WTC11 (cell line): ENCODE data around the gene MIXL1. TPM values are rescaled to one million over a fixed set of nuclear protein-coding genes. Genes with fewer than 3 reads are reported as not detected.

ENCODE experiments used
- ATAC-seq: fragments of 200-7000 bp; cut with Tn5 transposase; 2 replicates; pipeline ENCODE4 v1.10.0; 2021; ENCODE audit warnings: mild to moderate bottlenecking, moderate library complexity
- CTCF ChIA-PET: fragments of 300-600 bp; sonication (Branson Sonifier 250); formaldehyde crosslinking; loops from one replicate; lab custom pipeline; 2021; ENCODE audit warnings: antibody characterized with exemption; lab: Charles Lee
- POLR2A ChIA-PET: fragments of 350-600 bp; sonication (Branson Sonifier 250); formaldehyde crosslinking; loops from one replicate; lab custom pipeline; 2021; ENCODE audit warnings: antibody characterized with exemption; lab: Charles Lee
- DNase-seq: peaks from one replicate; pipeline ENCODE4 v3.0.0; 2021; ENCODE audit warnings: low spot score
- H3K27ac Mint-ChIP-seq: 2 replicates; pipeline ENCODE4 v1.8.0; 2021; ENCODE audit warnings: mixed read lengths
- H3K27me3 Mint-ChIP-seq: 2 replicates; pipeline ENCODE4 v1.8.0; 2021; ENCODE audit warnings: low read depth, mild to moderate bottlenecking, moderate library complexity, mixed read lengths
- H3K36me3 Mint-ChIP-seq: 2 replicates; pipeline ENCODE4 v1.8.0; 2021; ENCODE audit warnings: mixed read lengths
- H3K4me1 Mint-ChIP-seq: 2 replicates; pipeline ENCODE4 v1.8.0; 2022; ENCODE audit warnings: mixed read lengths
- H3K4me3 Mint-ChIP-seq: 2 replicates; pipeline ENCODE4 v1.8.0; 2021; ENCODE audit warnings: mild to moderate bottlenecking, moderate library complexity, mixed read lengths
- H3K9me3 Mint-ChIP-seq: 2 replicates; pipeline ENCODE4 v1.8.0; 2021; ENCODE audit warnings: mixed read lengths
- ATF1 ChIP-seq: sonication (generic); formaldehyde crosslinking; IDR thresholded peaks from 2 replicates; pipeline ENCODE4 v1.8.1; 2023; ENCODE audit warnings: mild to moderate bottlenecking, moderate library complexity, missing genetic modification reagents
- CBFB ChIP-seq: sonication (generic); formaldehyde crosslinking; IDR thresholded peaks from 2 replicates; pipeline ENCODE4 v1.8.1; 2022; ENCODE audit warnings: mild to moderate bottlenecking, low read depth, missing genetic modification reagents
- ERG ChIP-seq: fragments of 250-450 bp; sonication (Bioruptor Pico); IDR thresholded peaks from 2 replicates; pipeline ENCODE4 v1.8.0; 2021; ENCODE audit warnings: mild to moderate bottlenecking
- IRF2 ChIP-seq: sonication (generic); formaldehyde crosslinking; IDR thresholded peaks from 2 replicates; pipeline ENCODE4 v1.8.0; 2022; ENCODE audit warnings: low read depth, missing genetic modification reagents, borderline replicate concordance
- NFATC4 ChIP-seq: fragments of 250-450 bp; sonication (Bioruptor Pico); IDR thresholded peaks from 2 replicates; pipeline ENCODE4 v1.9.0; 2021; ENCODE audit warnings: mild to moderate bottlenecking
- NR1H2 ChIP-seq: sonication (generic); formaldehyde crosslinking; IDR thresholded peaks from 2 replicates; pipeline ENCODE4 v1.9.0; 2021; ENCODE audit warnings: mild to moderate bottlenecking, moderate library complexity, missing genetic modification reagents
- NR2C2 ChIP-seq: sonication (generic); formaldehyde crosslinking; IDR thresholded peaks from 2 replicates; pipeline ENCODE4 v1.8.0; 2022; ENCODE audit warnings: mild to moderate bottlenecking, missing genetic modification reagents
- PRRX2 ChIP-seq: fragments of 250-450 bp; sonication (Bioruptor Pico); IDR thresholded peaks from 2 replicates; pipeline ENCODE4 v1.8.0; 2021; ENCODE audit warnings: mild to moderate bottlenecking
- SOX15 ChIP-seq: fragments of 250-450 bp; sonication (Bioruptor Pico); IDR thresholded peaks from 2 replicates; pipeline ENCODE4 v1.9.0; 2021; ENCODE audit warnings: mild to moderate bottlenecking
- TCF7 ChIP-seq: sonication (generic); formaldehyde crosslinking; IDR thresholded peaks from 2 replicates; pipeline ENCODE4 v1.8.0; 2022; ENCODE audit warnings: mild to moderate bottlenecking, low read depth, missing genetic modification reagents, moderate library complexity
- ZNF219 ChIP-seq: sonication (generic); formaldehyde crosslinking; IDR thresholded peaks from 2 replicates; pipeline ENCODE4 v1.8.0; 2023; ENCODE audit warnings: missing genetic modification reagents, mild to moderate bottlenecking, borderline replicate concordance
- ZNF263 ChIP-seq: sonication (generic); formaldehyde crosslinking; IDR thresholded peaks from 2 replicates; pipeline ENCODE4 v1.8.1; 2022; ENCODE audit warnings: low read depth, mild to moderate bottlenecking, moderate library complexity, missing genetic modification reagents
- ZNF317 ChIP-seq: sonication (generic); formaldehyde crosslinking; IDR thresholded peaks from 2 replicates; pipeline ENCODE4 v1.8.1; 2023; ENCODE audit warnings: low read depth, mild to moderate bottlenecking, moderate library complexity, missing genetic modification reagents, borderline replicate concordance
- ZNF671 ChIP-seq: fragments of 250-450 bp; sonication (Bioruptor Pico); IDR thresholded peaks from 2 replicates; pipeline ENCODE4 v1.8.0; 2021; ENCODE audit warnings: mild to moderate bottlenecking
- total RNA-seq: library from RNA; stranded (reverse); gene quantifications from 3 replicates; pipeline ENCODE4 v1.2.3, GENCODE V29; 2021
- TF ChIP-seq, protein P1 (sequence below): fragments of 250-450 bp; sonication (Bioruptor Pico); IDR thresholded peaks from 2 replicates; pipeline ENCODE4 v1.9.0; 2021; ENCODE audit warnings: mild to moderate bottlenecking, borderline replicate concordance
- TF ChIP-seq, protein P2 (sequence below): sonication (generic); formaldehyde crosslinking; IDR thresholded peaks from 2 replicates; pipeline ENCODE4 v1.8.1; 2022; ENCODE audit warnings: missing genetic modification reagents, borderline replicate concordance
- TF ChIP-seq, protein P3 (sequence below): sonication (generic); formaldehyde crosslinking; IDR thresholded peaks from 2 replicates; pipeline ENCODE4 v1.8.0; 2022; ENCODE audit warnings: mild to moderate bottlenecking, missing genetic modification reagents
- TF ChIP-seq, protein P4 (sequence below): sonication (generic); formaldehyde crosslinking; IDR thresholded peaks from 2 replicates; pipeline ENCODE4 v1.8.0; 2023; ENCODE audit warnings: mild to moderate bottlenecking, missing genetic modification reagents

MIXL1 gene
- total RNA-seq, 1 experiment from 2014 or later, result 6.4 TPM

GRCh38 chr1:226195144-226195543 lies 28.3 kb upstream of the MIXL1 start:
- Mint-ChIP-seq H3K36me3 (no peaks in the 10 kb centered on the region), H3K4me1 (0 out of 2 replicates have a peak, but pooled peaks cover 3% of the 10 kb centered on the region)
- TF ChIP-seq, protein P1, sequence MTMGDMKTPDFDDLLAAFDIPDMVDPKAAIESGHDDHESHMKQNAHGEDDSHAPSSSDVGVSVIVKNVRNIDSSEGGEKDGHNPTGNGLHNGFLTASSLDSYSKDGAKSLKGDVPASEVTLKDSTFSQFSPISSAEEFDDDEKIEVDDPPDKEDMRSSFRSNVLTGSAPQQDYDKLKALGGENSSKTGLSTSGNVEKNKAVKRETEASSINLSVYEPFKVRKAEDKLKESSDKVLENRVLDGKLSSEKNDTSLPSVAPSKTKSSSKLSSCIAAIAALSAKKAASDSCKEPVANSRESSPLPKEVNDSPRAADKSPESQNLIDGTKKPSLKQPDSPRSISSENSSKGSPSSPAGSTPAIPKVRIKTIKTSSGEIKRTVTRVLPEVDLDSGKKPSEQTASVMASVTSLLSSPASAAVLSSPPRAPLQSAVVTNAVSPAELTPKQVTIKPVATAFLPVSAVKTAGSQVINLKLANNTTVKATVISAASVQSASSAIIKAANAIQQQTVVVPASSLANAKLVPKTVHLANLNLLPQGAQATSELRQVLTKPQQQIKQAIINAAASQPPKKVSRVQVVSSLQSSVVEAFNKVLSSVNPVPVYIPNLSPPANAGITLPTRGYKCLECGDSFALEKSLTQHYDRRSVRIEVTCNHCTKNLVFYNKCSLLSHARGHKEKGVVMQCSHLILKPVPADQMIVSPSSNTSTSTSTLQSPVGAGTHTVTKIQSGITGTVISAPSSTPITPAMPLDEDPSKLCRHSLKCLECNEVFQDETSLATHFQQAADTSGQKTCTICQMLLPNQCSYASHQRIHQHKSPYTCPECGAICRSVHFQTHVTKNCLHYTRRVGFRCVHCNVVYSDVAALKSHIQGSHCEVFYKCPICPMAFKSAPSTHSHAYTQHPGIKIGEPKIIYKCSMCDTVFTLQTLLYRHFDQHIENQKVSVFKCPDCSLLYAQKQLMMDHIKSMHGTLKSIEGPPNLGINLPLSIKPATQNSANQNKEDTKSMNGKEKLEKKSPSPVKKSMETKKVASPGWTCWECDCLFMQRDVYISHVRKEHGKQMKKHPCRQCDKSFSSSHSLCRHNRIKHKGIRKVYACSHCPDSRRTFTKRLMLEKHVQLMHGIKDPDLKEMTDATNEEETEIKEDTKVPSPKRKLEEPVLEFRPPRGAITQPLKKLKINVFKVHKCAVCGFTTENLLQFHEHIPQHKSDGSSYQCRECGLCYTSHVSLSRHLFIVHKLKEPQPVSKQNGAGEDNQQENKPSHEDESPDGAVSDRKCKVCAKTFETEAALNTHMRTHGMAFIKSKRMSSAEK, result no peak
- no peak for TF ChIP-seq ZNF263 (CRISPR knock-in tag)
- TF ChIP-seq, all 79 proteins: peak for 0
- no peaks in the 10 kb centered on the region for H3K9me3 Mint-ChIP-seq
- ChIA-PET POLR2A (no interaction called here), CTCF (interaction anchor here (1.2 to 6.1 kb wide), 2 partner anchors 69 to 75 kb away, joined by 5 to 92 read pairs; no protein-coding TSS in a partner anchor)
- no peak overlapping the region for H3K4me3 Mint-ChIP-seq
- no peaks in the 10 kb centered on the region; the same call in 1 of the 2 replicates for H3K27me3 Mint-ChIP-seq
- H3K27ac Mint-ChIP-seq, result peak overlapping the region; percentile 21; the same call in 1 of the 2 replicates
- ATAC-seq (no peak), DNase-seq (no peak)

DNA sequence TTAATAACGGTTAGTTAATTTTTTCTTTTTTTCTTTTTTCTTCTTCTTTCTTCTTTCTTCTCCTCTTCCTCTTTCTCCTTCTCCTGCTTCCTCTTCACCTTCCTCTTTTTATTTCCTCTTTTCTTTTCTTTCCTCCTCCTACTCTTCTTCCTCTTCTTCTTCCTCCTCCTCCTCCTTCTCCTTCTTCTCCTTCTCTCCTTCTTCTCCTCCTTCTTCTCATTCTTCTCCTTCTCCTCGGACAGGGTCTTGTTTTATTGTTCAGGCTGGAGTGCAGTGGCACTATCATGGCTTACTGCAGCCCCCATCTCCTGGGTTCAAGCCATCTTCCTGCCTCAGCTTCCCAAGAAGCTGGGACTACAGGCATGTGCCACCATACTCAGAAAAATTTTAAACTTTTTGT lies 23.5 kb upstream of the MIXL1 start:
- Mint-ChIP-seq H3K4me3 (no peak overlapping the region), H3K4me1 (peaks cover 22% of the 10 kb centered on the region), H3K27ac (no peak overlapping the region), H3K9me3 (no peaks in the 10 kb centered on the region), H3K27me3 (no peaks in the 10 kb centered on the region; the same call in 1 of the 2 replicates), H3K36me3 (no peaks in the 10 kb centered on the region)
- CTCF ChIA-PET, result interaction anchor here (1.0 to 3.5 kb wide), 4 partner anchors 23 to 133 kb away, joined by 3 to 43 read pairs (median 14); partner anchors contain the start of gene MIXL1
- TF ChIP-seq, protein P2, sequence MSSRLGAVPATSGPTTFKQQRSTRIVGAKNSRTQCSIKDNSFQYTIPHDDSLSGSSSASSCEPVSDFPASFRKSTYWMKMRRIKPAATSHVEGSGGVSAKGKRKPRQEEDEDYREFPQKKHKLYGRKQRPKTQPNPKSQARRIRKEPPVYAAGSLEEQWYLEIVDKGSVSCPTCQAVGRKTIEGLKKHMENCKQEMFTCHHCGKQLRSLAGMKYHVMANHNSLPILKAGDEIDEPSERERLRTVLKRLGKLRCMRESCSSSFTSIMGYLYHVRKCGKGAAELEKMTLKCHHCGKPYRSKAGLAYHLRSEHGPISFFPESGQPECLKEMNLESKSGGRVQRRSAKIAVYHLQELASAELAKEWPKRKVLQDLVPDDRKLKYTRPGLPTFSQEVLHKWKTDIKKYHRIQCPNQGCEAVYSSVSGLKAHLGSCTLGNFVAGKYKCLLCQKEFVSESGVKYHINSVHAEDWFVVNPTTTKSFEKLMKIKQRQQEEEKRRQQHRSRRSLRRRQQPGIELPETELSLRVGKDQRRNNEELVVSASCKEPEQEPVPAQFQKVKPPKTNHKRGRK (CRISPR knock-in tag), result 0 out of 2 replicates have a peak, but pooled peaks have one; percentile 63
- TF ChIP-seq ZNF671 (no peak), IRF2 (CRISPR knock-in tag) (no peak)
- POLR2A ChIA-PET, result no interaction called here
- DNase-seq (no peak), ATAC-seq (no peak)

DNA sequence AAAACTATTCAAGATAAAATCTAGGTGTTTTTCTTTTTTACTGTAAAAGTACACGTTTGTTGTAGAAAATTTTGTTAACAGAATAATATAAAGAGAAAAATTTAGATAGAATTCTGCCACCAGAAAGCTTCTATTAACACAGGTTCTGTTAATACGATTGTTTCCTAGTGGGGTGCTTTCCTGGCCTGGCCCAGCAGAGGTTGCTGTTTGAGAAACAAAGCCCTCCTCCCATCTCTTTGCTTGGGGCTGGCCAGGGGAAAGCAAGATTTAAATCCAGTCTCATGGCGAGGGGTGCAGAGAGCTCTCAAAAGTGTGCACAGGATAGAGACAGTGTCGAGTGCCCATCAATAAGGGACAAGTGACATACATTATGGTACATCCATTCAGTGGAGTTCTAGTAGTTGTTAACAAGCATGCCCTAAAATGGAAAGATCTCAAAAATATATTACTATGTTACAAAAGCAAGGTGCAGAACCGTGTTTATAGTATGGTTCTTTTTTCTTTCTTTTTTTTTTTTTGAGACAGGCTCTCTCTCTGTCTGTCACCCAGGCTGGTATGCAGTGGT lies 22.4 kb upstream of the MIXL1 start:
- TF ChIP-seq ERG, result no peak
- TF ChIP-seq, protein P3, sequence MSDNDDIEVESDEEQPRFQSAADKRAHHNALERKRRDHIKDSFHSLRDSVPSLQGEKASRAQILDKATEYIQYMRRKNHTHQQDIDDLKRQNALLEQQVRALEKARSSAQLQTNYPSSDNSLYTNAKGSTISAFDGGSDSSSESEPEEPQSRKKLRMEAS (CRISPR knock-in tag), result no peak
- ATAC-seq (peak; percentile 75), DNase-seq (peak; percentile 60)
- H3K27ac Mint-ChIP-seq, result no peak overlapping the region
- POLR2A ChIA-PET, result no interaction called here
- no peak overlapping the region for H3K4me3 Mint-ChIP-seq
- no peaks in the 10 kb centered on the region; the same call in 1 of the 2 replicates for H3K27me3 Mint-ChIP-seq
- CTCF ChIA-PET, result interaction anchor here (0.6 to 3.5 kb wide), 25 partner anchors 9 to 548 kb away, joined by 3 to 43 read pairs (median 4); partner anchors contain the start of genes ENAH, LIN9, MIXL1 and PARP1
- no peaks in the 10 kb centered on the region for H3K9me3 Mint-ChIP-seq
- H3K4me1 Mint-ChIP-seq, result peaks cover 19% of the 10 kb centered on the region
- no peaks in the 10 kb centered on the region for H3K36me3 Mint-ChIP-seq

- Mint-ChIP-seq H3K36me3 (no peaks in the 10 kb centered on the region), H3K9me3 (no peaks in the 10 kb centered on the region; the same call in 1 of the 2 replicates), H3K4me1 (peaks cover 19% of the 10 kb centered on the region), H3K27ac (no peak overlapping the region), H3K27me3 (no peaks in the 10 kb centered on the region; the same call in 1 of the 2 replicates), H3K4me3 (no peak overlapping the region)
- POLR2A ChIA-PET, result no interaction called here
- ATAC-seq (no peak), DNase-seq (no peak)
- CTCF ChIA-PET, result interaction anchor here (0.6 to 3.5 kb wide), 7 partner anchors 13 to 131 kb away, joined by 3 to 43 read pairs (median 4); partner anchors contain the start of gene LIN9
- TF ChIP-seq SOX15 (no peak), CBFB (CRISPR knock-in tag) (no peak), ZNF219 (CRISPR knock-in tag) (no peak), TCF7 (CRISPR knock-in tag) (no peak), ATF1 (CRISPR knock-in tag) (no peak), NR1H2 (no peak), ZNF317 (no peak), NR2C2 (no peak), NFATC4 (CRISPR knock-in tag) (no peak), PRRX2 (CRISPR knock-in tag) (no peak)
- TF ChIP-seq, protein P4, sequence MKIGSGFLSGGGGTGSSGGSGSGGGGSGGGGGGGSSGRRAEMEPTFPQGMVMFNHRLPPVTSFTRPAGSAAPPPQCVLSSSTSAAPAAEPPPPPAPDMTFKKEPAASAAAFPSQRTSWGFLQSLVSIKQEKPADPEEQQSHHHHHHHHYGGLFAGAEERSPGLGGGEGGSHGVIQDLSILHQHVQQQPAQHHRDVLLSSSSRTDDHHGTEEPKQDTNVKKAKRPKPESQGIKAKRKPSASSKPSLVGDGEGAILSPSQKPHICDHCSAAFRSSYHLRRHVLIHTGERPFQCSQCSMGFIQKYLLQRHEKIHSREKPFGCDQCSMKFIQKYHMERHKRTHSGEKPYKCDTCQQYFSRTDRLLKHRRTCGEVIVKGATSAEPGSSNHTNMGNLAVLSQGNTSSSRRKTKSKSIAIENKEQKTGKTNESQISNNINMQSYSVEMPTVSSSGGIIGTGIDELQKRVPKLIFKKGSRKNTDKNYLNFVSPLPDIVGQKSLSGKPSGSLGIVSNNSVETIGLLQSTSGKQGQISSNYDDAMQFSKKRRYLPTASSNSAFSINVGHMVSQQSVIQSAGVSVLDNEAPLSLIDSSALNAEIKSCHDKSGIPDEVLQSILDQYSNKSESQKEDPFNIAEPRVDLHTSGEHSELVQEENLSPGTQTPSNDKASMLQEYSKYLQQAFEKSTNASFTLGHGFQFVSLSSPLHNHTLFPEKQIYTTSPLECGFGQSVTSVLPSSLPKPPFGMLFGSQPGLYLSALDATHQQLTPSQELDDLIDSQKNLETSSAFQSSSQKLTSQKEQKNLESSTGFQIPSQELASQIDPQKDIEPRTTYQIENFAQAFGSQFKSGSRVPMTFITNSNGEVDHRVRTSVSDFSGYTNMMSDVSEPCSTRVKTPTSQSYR (CRISPR knock-in tag), result no peak
These were observed 21.2 kb upstream of the MIXL1 start for GRCh38 chr1:226202246-226202645.
